Neutrophil (primary cell): ENCODE measurements around the gene PRICKLE3.
"Not testable (repeated sequence)": the region's sequence is repeated elsewhere in the genome, so short reads cannot be mapped to it uniquely, and the experiment has no call there.

ENCODE experiments used
- H3K27ac ChIP-seq: fragments of 200-600 bp; sonication (generic); 2 replicates; pipeline ENCODE4 v1.5.1; 2016; ENCODE audit warnings: mild to moderate bottlenecking, moderate library complexity
- H3K27me3 ChIP-seq: fragments of 200-600 bp; sonication (generic); 2 replicates; pipeline ENCODE4 v1.6.0; 2016; ENCODE audit warnings: mild to moderate bottlenecking
- H3K36me3 ChIP-seq: fragments of 200-600 bp; sonication (generic); 2 replicates; pipeline ENCODE4 v1.5.1; 2017
- H3K4me1 ChIP-seq, 2 experiments: fragments of 200-600 bp in 1 of 2; sonication (generic) in 1 of 2; 1 replicate in 1 of 2; 2 replicates in 1 of 2; pipeline versions ENCODE4 v1.5.1 to v1.6.1; 2013 to 2016; ENCODE audit warnings: low read depth in 1 of 2, low read length in 1 of 2, mild to moderate bottlenecking in 1 of 2, moderate library complexity in 1 of 2; ENCODE audit not compliant: control insufficient read depth in 1 of 2, insufficient read depth in 1 of 2
- H3K4me3 ChIP-seq, 2 experiments: fragments of 200-600 bp in 1 of 2; sonication (generic) in 1 of 2; 1 replicate in 1 of 2; 2 replicates in 1 of 2; pipeline ENCODE4 v1.5.1; 2013 to 2016; ENCODE audit warnings: low read depth in 1 of 2, low read length in 1 of 2, mild to moderate bottlenecking in 1 of 2, moderate library complexity in 1 of 2
- H3K9me3 ChIP-seq: fragments of 200-600 bp; sonication (generic); 2 replicates; pipeline ENCODE4 v1.5.1; 2016
- CTCF ChIP-seq: fragments of 200-600 bp; sonication (generic); IDR thresholded peaks from 2 replicates; pipeline ENCODE4 v1.5.1; 2016; ENCODE audit warnings: antibody characterized with exemption

Gene PRICKLE3

GRCh38 chrX:49142264-49142663 is 43.9 kb downstream of the PRICKLE3 start:
- not testable (repeated sequence) for H3K36me3 ChIP-seq, H3K27ac ChIP-seq, H3K9me3 ChIP-seq, H3K27me3 ChIP-seq, H3K4me3 ChIP-seq, H3K4me1 ChIP-seq
- peak; percentile 24 for TF ChIP-seq CTCF

GRCh38 chrX:49139713-49140112 is 46.5 kb downstream of the PRICKLE3 start:
- no peaks in the 10 kb centered on the region for H3K36me3 ChIP-seq
- H3K4me1 ChIP-seq = peaks cover 0 to 3% of the 10 kb centered on the region in 2 experiments
- H3K4me3 ChIP-seq = no peak overlapping the region
- no peaks in the 10 kb centered on the region for H3K9me3 ChIP-seq
- H3K27ac ChIP-seq = no peak overlapping the region
- TF ChIP-seq CTCF = no peak
- H3K27me3 ChIP-seq = no peaks in the 10 kb centered on the region

GRCh38 chrX:49137492-49137891 is 48.7 kb downstream of the PRICKLE3 start:
- Histone ChIP-seq H3K4me3 (no peak overlapping the region), H3K27me3 (no peaks in the 10 kb centered on the region), H3K36me3 (no peaks in the 10 kb centered on the region), H3K9me3 (no peaks in the 10 kb centered on the region), H3K4me1 (peaks cover 0 to 3% of the 10 kb centered on the region in 2 experiments), H3K27ac (no peak overlapping the region)
- no peak for TF ChIP-seq CTCF

GRCh38 chrX:49133759-49134158 is 52.4 kb downstream of the PRICKLE3 start:
- Histone ChIP-seq H3K4me1 (peaks cover 7 to 10% of the 10 kb centered on the region in 2 experiments), H3K4me3 (no peak overlapping the region), H3K36me3 (no peaks in the 10 kb centered on the region), H3K27ac (no peak overlapping the region), H3K27me3 (no peaks in the 10 kb centered on the region), H3K9me3 (no peaks in the 10 kb centered on the region)
- TF ChIP-seq CTCF = no peak

- not testable (repeated sequence) for H3K36me3 ChIP-seq, H3K27me3 ChIP-seq, H3K4me3 ChIP-seq, H3K27ac ChIP-seq, H3K9me3 ChIP-seq
- peaks cover 7 to 10% of the 10 kb centered on the region in 2 experiments for H3K4me1 ChIP-seq
Measured at GRCh38 chrX:49132275-49132674, 53.9 kb downstream of the PRICKLE3 start.

- no peaks in the 10 kb centered on the region for H3K9me3 ChIP-seq
- no peak for TF ChIP-seq CTCF
- H3K4me1 ChIP-seq = peaks cover 4 to 10% of the 10 kb centered on the region in 2 experiments
- no peaks in the 10 kb centered on the region for H3K36me3 ChIP-seq
- no peaks in the 10 kb centered on the region for H3K27me3 ChIP-seq
- H3K27ac ChIP-seq = peak overlapping the region; percentile 70
- no peak overlapping the region for H3K4me3 ChIP-seq
Measured at GRCh38 chrX:49129427-49129826, 56.7 kb downstream of the PRICKLE3 start.

- not testable (repeated sequence) for H3K36me3 ChIP-seq, H3K4me3 ChIP-seq, H3K9me3 ChIP-seq, H3K27me3 ChIP-seq, H3K27ac ChIP-seq
- H3K4me1 ChIP-seq = peaks cover 13 to 14% of the 10 kb centered on the region in 2 experiments
Measured at GRCh38 chrX:49127742-49128258, 58.4 kb downstream of the PRICKLE3 start.
